ENCODE measurements around the gene MOAP1.

DNA sequence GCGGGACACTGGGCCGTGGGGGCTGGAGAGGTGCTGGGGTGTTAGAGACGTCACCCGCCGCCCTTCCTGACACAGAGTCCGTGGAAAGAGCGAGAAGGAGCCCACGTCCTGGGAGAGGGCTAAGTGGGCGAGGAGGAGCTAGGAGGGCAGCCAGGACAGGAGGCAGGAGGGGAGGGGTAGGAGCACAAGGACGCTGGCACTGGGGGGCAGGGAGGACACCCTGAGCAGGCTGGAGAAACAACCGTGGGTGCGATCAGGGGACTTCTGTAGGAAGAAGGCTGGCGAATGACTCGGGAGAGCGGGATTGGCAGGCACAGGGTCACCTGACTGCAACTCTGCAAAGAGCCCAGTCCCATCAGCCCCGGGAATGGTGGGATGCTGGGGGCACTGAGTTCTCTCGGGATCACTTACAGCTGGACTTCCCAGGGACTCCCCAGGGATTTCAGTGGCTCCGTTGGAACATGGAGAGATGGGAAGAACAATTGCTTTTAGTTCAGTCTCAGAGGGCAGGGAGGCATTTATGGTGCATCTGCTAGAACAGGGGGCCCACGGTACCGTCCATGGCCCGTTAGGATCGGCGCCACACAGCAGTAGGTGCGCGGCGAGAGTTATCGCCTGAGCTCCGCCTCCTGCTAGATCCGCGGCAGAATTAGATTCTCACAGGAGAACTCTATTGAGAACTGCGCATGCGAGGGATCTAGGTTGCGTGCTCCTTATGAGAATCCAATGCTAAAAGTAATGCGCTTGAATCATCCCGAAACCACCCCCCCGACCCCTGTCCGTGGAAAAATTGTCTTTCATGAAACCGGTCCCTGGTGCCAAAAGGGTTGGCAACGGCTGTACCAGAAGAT lies 46.7 kb upstream of the MOAP1 start:
- TF ChIP-seq CTCF (IDR thresholded peaks at IDR 0.05) (no peak), POLR2A (IDR thresholded peaks at IDR 0.05) (no peak)

Measured in breast epithelium (tissue), 3 donors.